Measurements from ENCODE around the gene POU3F2.

Gene POU3F2

DNA sequence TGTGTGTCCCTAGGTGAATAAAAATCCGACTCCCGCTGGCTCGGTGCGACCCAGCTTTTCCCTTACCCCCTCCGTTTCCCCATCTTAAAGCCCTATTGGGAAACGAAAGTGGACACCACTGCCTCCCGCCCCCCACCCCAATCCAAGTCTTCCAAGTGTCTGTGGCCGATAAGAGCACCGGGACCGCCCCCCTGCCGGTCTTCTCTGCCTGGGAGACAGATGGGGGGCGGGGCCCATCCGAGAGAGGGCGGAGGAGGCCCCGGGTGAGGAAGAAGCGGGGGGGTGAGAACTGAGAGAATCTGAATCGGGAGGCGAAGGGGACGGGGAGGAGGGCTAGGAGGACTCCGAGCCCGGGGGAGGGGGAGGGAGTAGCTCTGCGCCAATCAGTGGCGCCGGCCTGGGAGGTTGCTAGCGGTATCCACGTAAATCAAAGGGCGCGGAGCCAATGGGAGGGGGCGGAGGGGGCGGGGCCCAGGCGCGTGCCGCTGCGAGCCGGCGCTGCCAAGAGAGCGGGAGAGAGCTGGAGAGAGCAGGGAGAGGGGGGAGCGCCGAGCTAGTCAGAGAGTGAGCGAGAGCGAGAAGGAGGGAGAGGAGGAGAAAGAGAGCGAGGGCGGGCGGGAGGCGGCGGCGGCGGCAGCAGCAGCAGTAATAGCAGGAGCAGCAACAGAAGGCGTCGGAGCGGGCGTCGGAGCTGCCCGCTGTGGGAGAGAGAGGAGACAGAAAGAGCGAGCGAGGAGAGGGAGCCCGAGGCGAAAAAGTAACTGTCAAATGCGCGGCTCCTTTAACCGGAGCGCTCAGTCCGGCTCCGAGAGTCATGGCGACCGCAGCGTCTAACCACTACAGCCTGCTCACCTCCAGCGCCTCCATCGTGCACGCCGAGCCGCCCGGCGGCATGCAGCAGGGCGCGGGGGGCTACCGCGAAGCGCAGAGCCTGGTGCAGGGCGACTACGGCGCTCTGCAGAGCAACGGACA lies at the start of gene POU3F2:
Gene POU3F2 (plus strand): TSS at position 515 of the 972 bp plus-strand sequence. CDS start 300 bp downstream, at position 815.
- DNase-seq (ENCODE audit: low read depth) = peak; percentile 19

DNA sequence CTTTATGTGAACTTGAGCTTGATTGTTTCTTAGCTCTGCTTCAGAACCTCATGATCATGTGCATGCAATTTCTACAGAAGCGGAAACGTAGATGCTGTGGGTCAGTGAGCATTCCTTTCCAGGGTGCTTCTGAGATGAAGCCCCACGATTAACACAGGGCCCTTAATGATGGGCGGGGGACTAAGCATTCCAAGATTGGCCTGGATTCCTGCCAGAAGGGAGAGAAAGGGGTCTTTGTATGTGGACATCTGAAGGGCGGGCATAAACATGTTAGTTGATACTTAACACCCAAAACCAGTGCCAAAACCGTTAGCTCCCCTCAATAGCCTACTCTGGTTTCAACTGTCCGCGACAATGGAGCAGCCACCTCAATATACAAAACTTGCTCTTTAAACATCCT lies 46.9 kb upstream of the POU3F2 start:
- no peak for DNase-seq (ENCODE audit: low read depth)

DNA sequence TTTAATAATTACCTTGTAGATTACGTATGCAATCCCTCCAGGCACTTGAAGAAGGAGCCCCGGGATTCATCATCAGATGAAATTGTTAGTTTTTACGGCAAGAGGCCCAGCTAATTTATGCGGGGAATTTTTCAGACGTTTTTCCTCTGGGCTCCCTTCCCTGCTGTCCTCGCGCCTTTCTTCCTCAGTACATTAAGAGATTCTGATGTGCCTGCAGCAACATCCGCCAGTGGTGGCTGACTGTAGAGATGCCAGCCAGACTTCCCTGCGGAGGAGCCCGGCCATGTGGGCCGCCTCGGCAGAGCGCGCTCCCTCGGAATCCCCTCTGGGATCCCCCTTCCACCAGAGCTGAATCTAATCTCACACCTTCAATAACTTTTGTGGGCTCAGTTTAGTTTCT lies 46.4 kb upstream of the POU3F2 start:
- no peak for DNase-seq (ENCODE audit: low read depth)

DNA sequence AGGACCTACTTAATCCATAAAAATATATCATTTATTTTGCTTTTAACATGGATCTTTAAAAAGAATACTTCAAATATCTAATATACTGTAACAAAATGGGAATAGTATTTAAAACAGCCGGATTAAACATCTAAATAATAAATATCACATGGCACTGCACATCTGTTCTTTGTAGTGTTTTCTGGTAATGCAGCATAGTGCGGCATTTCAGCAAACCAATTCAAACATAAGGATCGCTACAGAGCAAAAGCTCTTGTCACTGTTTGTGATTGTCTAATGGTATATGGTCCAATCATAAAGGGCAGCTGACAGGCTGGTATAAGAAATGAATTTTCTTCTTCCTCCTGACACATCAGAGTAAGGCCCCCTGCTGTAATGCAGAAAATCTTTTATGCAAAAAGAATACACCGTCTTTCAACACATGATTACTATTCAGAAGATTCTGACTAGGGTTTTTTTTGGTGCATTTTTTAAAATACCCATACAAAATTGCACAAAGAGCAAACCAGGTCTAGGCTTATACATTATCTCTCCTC lies 40.0 kb upstream of the POU3F2 start:
- DNase-seq (ENCODE audit: low read depth) = no peak

DNA sequence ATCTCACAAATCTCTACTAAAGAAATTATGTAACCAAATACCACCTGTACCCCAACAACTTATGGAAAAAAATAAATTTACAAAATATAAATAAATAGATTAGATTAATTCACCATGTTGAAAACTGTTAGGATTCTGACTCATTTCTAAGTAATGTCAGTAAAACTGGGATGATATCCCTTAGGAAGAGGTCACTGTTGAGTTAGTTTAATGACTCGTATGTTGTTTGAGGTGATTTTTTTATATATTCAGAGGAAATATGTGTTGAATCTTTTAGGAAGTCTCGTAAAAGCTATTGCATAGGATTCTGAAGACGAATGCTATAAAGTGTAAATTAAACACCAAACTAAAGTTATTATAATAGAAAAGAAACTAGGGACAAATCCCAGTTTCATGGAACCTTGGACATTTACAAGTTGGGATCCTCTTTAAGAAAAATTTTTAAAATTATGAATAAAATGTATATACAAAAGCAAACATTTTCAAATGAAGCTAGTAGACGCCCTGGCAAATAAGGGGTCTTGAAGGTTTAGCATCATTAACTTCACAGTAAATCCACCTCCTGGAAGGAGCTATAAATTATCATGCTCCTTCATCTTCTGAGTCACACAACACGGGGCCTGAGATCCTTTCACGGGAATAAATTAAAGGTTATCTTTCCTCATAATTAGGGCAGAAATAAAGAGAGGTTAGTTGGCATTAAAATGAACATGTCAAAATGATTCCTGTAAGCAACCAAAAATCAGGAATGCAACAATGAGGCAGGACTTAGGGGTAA lies 37.0 kb upstream of the POU3F2 start:
- no peak for DNase-seq (ENCODE audit: low read depth)

DNA sequence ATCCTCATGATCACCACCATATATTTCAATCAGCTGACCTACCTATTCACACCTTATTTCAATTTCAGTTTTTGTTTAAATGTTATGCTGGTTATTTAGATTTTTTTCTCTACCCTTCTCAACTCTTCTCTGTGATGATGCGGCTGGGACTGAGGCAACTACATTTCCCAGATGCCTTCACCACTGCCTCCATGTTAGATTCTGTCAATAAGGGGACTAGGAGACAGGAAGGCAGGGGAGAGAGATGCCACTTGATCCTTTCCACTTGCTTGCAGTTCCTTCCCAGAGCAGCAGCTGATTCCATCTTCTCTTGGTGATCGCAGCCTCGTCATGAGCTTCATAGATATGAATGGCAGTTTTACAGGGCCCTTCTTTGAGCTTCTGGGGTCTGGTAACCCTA lies 33.5 kb upstream of the POU3F2 start:
- no peak for DNase-seq (ENCODE audit: low read depth)

DNA sequence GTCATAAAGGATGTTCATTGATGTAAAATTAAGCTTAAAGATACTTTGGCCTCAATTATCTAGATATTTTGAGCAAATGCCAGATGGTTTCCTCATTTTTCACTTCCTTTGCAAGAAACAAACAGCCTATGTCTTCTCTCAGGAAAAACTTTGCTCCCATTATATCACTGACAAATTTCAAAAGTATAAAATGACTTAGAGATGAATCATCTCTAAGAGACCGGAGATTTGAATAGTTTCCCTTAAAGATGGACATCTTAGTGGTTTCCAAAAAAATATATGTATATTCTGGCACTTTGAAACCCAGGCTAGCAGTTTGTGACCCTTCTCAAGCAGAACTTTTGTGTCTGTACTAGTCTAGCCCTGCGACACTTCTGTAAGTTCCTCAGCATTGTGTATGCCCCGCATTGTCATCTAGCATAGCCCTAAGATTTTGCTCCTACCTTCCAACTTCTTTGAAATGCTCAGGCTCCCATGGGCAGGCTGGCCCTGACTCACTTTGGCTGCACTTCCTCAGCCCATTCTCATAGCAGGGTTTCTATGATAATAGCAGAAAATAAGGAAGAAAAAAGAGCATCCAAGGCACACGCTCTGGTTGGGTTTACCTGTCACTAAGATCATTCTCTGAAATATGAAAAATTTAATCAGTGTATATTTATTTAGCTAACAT lies 25.7 kb upstream of the POU3F2 start:
- no peak for DNase-seq (ENCODE audit: low read depth)

DNA sequence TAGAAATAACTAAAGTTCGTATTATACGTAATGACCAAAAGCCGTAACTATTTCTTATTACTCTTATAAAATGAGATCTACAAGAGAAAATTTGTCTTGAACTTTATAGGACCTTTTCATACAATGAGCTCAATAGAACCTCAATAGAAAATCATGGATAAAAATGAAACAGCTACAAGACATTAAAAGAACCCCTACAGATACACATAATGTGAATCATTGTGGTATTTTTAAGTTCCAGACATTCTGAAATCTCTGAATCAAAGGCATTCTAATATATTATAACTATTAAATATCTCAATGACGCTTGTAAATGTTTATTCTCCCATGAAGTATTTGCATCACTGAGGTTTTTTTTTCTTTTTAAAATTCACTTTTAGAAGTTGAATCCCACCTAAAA lies 22.2 kb upstream of the POU3F2 start:
- no peak for DNase-seq (ENCODE audit: low read depth)

DNA sequence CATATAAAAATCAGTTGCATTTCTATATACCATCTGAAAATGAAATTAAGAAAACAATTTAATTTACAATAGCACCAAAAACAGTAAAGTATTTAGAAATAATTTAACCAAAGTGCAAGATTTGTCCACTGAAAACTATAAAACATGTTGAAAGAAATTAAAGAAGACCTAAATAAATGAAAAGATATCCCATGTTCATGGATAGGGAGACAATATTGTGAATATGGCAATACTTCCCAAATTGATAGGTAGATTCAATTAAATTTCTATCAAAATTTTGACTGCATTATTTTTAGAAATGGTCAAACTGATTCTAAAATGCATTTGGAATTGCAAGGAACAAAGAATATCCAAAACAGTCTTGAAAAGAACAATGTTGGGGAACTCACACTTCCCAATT lies 17.6 kb upstream of the POU3F2 start:
- no peak for DNase-seq (ENCODE audit: low read depth)

DNA sequence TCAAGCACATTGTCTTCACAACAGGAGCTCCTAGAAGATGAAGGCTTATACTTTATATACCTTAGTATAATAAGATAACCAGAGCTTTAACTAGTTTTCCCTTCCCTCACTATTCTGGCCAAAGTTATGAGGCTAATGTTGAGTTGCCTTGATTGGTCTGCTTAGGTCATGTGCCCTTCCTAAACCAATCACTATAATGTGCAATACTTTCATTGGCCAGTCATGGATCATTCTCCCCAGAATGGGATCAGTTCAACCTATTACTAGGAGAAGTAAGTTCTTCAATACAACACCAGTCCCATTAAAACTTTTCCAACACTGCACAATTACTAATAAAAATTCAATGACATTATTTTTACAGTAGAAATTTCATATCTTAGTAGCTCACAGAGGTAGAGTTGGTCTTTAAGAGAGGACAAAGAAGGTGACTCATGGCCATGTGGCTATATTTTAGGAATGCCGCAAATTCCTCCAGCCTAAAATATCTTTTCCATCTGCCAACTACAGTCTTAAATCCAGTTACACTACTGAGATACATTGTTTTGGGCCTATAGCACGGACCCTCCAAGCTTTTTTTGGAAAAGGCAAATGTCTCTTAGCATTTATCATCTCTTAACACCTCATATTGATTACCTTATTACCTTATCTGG lies 12.5 kb upstream of the POU3F2 start:
- DNase-seq (ENCODE audit: low read depth) = no peak

DNA sequence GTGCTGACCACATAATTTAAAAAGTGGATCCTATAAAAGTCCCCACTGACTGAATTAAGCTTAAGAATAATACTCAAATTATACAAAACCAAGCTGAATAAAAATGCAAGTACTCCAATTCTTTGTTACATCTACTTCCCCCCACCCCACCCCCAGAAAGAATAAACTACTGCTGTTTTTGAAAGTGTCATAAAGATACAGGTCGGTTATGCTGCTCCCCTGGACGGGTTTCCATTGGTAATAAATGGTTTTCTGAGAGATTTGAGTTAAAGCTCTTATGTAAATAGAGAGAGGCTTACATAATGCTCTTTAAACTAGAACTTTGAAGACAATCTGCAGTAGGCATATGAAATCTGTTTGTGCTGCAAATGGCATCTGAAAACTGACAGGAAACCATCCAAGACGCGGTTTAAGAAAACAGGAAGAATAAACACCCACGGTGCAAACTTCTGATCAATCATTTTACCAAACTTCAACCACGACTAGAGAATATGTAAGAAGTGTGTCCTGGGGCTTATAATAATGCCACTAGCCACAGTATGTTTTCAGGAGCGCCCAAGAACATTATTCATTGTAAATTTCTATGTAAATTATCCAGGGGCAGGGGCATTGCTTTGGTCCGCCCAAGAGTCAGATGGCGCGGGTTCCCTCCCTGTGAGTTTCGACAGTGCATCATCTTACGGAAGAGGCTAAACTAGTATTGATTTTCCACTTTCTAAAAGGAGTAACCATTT lies 10.8 kb upstream of the POU3F2 start:
- DNase-seq (ENCODE audit: low read depth) = no peak

DNA sequence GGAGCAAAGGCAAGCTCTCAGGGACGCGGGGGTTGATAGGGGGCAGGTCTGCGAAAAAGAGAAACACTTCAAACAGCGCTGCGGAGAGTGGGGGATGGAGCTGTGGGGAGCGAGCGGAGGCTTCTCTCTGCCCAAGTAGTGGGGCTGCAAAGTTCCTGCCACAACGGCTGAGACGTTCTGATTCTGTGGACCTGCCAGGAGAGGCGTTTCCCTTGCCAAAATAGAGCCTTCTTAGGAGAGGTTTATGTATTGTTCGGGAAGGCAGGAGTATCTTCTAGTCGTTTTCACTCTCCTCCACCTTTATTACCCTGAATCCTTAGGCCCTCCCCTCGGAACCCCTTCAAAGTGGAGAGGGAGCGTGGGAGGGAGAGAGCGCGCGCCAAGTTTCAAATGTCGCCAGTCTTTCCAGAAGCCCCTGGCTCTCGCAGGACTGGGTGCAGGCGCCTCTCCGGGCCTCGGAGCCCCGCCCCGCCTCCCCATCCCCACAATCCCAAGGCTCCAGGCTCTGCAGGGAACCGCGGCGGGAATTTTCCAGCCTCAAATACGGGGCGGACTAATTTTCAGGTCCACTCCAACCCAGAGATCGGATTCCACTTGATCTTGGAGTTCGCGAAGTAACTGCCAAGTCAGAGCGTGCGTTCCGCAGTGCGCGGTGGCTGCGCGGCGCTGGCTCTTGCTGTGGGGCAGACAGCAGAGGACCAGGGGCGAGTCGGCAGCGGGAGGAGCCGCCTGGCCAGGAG lies 10.0 kb upstream of the POU3F2 start:
- no peak for DNase-seq (ENCODE audit: low read depth)

DNA sequence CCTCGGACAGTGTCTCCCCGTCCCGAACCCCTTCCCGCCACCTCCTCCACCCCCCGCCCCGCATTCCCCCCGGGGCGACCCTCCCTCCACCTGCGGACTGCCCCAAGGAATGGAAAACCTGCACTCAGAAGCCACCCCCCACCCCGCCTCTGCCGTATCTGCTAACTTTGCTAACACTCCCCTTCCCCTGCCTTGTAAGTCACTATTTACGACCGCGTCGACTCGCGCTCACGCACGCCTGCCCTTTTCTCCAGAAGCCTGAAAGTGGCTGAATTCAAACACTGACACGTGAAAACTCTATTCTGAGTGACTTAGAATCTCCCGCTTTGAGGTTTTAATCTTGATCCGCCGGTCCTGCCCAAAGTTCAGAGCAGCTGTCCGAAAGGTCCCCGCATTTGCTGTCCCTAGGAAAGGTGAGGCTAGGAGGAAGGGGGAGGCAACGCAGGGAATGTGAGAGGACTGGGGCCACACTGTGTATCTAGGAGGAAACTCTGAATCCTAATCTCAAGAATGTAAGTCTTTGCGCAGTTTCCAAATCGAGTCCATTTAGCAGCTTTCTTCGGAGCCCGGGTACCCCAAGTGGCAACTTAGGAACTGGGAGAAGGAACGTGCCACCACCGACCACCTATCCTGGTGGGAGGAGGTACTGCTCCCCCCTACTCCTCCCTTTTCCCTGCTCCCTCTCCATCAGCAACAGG lies 9.3 kb upstream of the POU3F2 start:
- DNase-seq (ENCODE audit: low read depth) = no peak

DNA sequence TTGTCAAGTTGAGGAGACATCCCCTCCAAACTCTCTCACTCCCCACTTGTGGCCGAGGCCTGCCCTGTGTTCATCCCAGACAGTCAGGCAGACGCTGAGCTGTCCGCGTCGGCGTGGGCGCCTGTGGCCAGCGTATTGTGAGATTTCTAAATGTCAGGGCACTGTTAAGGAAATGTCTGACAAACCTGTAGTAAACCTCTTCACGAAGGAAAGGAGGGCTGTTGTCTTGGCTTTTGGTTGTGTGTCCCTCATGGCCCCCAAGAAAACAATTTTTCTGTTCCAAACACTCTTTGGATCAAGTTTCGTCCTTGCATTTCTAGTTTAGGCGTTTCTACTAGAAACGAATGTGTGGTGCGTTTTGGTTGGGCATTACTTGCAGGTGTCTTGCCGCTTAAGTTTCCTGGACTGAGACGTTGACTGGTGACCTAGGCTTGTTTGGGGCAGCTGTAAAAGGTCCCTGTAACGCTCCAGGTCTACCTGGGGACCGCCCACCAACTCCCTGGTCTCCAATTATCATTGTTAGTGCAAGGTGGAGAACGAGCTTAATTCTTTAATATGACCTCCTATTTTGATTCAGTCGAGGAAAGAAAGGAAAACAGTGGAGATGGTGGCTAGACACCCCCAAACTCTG lies 8.7 kb upstream of the POU3F2 start:
- no peak for DNase-seq (ENCODE audit: low read depth)

DNA sequence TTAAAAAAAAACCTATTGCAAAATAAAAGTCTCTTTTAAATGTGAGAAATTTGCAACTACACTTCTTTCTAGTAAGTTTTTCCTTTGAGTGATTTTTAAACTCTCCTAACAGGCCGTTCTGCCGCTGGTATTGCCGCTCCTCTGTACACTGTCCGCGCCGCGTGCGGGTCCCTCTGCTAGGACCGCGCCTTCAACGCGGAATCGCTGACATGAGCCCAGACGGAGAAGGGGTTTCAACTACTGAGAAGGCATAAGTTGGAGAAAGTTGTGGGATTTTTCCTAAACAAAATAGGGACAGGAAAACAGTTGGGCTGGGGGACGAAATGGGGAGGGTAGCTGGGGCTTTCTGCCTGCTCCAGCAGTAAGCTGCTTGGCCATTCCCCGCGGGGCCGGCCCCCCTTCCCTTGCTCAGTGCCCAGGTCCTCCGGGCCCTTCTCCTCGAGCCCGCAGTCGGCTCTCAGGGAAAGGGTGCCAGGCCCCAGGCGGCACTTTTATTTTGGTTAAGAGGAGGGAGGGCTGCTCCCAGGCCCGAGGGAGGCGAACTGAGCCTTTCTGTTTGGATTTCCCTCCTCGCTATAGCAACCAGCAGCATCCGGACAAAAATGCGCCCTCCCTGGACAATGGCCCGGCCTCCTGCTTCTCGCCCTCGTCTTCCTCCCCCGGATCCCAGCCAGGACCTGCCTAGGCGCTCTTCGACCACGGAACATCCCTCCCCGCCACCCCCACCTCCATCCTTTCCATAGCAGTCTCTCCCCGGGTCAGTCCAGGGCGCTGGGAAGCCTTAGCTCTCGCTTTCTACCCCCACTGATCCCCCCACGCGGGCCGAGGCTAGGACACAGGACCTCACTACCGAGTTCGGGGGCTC lies 6.8 kb upstream of the POU3F2 start:
- DNase-seq (ENCODE audit: low read depth) = no peak

DNA sequence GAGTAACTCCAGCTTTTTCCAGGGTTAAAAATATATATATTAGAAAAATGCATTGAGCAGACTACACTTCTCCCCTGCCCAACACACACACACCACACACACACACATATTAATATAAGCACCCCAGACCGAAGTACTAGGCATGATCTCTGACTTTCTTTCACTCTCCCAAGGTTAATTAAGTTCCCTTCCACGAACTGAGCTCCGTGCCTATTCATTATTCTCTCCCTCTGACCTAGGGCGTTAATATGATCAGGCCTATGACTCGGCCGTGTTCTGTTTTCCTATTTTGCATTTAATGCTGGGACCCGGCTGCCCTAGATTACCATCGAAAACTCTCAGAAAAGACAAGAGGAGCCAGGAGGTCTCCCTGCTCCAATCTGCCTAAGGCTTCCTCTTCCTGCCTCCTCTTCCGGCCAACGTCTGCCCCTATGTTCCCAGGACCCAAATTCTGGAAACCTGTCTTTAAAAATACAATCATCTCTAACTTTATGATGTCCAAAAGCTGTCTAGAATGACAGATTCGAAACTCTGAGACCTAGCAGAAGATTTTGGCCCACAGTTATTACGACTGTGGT lies 6.1 kb upstream of the POU3F2 start:
- no peak for DNase-seq (ENCODE audit: low read depth)

DNA sequence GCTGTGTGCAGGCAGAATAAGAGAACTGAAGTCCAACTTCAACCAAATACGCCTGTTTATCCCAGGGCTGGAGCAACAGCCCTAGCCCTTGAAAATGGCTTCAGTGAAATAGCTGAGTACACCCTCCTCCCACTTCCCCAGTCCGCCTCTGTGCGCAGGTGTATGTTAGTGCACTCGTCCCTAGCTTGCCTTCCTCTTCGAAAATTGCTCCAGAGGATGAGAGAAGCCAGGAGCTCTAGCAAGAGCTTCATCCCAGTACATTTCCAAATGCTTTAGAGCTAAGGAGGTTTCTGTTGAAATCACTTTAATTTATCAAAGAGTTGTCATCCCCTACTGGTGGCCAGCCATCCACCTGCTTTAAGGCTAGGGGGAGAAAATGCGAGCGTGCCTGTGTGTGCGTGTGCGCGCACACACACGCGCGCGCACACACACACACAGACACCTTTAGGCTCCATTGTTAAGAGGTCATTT lies 5.4 kb upstream of the POU3F2 start:
- no peak for DNase-seq (ENCODE audit: low read depth)

DNA sequence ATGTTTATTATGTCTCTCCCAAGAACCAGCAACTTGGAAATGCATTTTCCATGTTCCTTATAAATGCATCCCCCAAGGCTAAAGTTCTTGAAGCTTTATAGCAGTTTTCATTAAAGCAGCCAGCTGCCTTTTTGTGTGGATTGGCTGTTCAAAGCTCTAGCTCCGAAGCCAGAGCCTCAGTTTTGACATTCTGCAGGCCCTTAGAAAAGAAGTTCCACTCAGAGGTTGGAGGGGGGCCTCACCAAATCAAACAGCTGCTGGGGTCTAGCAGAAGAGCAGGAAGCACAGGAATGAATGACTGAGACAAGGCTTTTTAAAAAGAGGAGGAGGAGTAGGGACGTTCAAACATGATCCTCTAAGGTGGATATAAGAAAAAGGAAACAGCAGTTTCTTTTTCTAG lies 4.2 kb upstream of the POU3F2 start:
- no peak for DNase-seq (ENCODE audit: low read depth)

Measured in stimulated activated CD8-positive, alpha-beta memory T cell treated with anti-CD3 and anti-CD28 coated beads, Interleukin-15, amount 100 ng/mL, for 1 hour (primary cell).